ENCODE results near the gene EPHA1. TPM values are rescaled to one million over a fixed set of nuclear protein-coding genes. Genes with fewer than 3 reads are reported as not detected.

Gene EPHA1
- total RNA-seq, 1 donor from 2014 or later = 7.9 TPM

- no peak for DNase-seq (ENCODE audit: low read depth)
- H3K36me3 ChIP-seq (ENCODE audit: control insufficient read depth, insufficient read depth, low read length) = peaks cover 2% of the 10 kb centered on the region
- TF ChIP-seq, protein P1, sequence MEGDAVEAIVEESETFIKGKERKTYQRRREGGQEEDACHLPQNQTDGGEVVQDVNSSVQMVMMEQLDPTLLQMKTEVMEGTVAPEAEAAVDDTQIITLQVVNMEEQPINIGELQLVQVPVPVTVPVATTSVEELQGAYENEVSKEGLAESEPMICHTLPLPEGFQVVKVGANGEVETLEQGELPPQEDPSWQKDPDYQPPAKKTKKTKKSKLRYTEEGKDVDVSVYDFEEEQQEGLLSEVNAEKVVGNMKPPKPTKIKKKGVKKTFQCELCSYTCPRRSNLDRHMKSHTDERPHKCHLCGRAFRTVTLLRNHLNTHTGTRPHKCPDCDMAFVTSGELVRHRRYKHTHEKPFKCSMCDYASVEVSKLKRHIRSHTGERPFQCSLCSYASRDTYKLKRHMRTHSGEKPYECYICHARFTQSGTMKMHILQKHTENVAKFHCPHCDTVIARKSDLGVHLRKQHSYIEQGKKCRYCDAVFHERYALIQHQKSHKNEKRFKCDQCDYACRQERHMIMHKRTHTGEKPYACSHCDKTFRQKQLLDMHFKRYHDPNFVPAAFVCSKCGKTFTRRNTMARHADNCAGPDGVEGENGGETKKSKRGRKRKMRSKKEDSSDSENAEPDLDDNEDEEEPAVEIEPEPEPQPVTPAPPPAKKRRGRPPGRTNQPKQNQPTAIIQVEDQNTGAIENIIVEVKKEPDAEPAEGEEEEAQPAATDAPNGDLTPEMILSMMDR (IDR thresholded peaks at IDR 0.05; ENCODE audit: insufficient read depth, low read length, poor library complexity, severe bottlenecking) = no peak
- no peak overlapping the region for H3K4me3 ChIP-seq (ENCODE audit: low read depth, low read length)
- H3K27me3 ChIP-seq (ENCODE audit: control insufficient read depth, insufficient read depth, low read length) = no peaks in the 10 kb centered on the region
Measured at GRCh38 chr7:143385891-143386781, 22.5 kb downstream of the EPHA1 start.

DNA sequence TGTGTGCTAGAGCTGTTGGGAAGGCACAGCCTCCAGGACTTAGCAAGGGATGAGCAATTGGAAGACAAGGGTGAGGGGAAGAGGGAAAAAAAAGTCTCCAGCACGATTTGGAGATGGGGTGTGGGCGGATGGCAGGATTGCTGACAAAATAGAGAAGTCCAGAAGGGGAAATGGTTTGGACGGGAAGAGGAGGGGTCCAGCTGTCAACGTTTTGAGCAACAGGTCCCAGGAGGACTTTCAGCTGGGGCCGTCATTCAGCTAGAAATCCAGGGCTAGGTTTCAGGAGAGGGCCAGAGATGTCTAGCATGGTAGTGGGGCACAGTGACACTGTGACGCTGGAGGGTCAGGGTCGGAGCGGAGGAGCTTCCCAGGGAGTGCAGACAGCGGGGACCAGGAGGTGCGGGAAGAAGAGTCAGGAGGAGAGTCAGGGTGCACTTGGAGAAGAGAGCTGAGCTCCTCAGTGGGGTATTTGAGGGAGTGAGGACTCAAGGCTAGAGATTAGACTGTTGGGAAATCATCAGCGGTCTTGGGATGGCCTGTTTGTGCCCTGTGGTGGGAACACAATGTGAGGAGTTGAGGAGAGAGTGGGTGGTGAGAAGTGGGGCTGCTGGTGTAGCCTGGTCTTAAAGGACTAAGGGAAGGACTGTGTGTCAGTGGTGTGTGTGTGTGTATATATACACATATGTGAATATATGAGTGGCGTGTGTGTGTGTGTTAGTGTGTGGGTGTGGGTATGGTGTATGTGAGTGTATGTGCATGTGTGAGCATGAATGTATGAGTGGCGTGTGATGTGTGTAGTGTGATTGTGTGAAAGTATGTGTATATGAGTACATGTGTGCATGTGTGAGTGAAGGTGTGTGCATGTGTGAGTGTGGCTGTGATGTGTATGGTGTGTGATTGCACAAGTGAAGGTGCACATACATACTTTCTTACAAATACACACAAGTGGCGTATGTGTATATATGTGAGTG, 23.7 kb downstream of the EPHA1 start:
- Histone ChIP-seq H3K27me3 (ENCODE audit: control insufficient read depth, insufficient read depth, low read length) (no peaks in the 10 kb centered on the region), H3K4me3 (ENCODE audit: low read depth, low read length) (no peak overlapping the region), H3K36me3 (ENCODE audit: control insufficient read depth, insufficient read depth, low read length) (peaks cover 2% of the 10 kb centered on the region)
- TF ChIP-seq, protein P1 (IDR thresholded peaks at IDR 0.05; ENCODE audit: insufficient read depth, low read length, poor library complexity, severe bottlenecking) = no peak
- DNase-seq (ENCODE audit: low read depth) = no peak

GRCh38 chr7:143384148-143384547, 24.5 kb downstream of the EPHA1 start:
- DNase-seq (ENCODE audit: low read depth) = no peak
- Histone ChIP-seq H3K4me3 (ENCODE audit: low read depth, low read length) (no peak overlapping the region), H3K27me3 (ENCODE audit: control insufficient read depth, insufficient read depth, low read length) (no peaks in the 10 kb centered on the region), H3K36me3 (ENCODE audit: control insufficient read depth, insufficient read depth, low read length) (peaks cover 2% of the 10 kb centered on the region)
- TF ChIP-seq, protein P1 (IDR thresholded peaks at IDR 0.05; ENCODE audit: insufficient read depth, low read length, poor library complexity, severe bottlenecking) = no peak

DNA sequence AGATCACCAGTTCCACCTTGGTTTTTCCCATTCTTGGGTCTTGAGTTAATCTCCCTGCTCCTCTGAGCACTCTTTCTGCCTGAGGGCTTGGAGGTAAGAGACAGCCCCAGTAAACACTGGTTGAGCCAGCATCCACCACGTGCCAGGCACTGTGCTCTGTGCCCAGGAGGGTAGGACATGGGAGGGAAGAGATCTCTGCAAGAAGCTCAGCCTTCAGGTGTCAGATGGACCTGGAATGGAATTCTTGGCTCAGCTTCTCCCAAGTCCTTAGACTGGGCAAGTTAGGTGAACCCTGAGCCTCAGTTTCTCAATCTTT, 25.1 kb downstream of the EPHA1 start:
- Histone ChIP-seq H3K4me3 (ENCODE audit: low read depth, low read length) (no peak overlapping the region), H3K36me3 (ENCODE audit: control insufficient read depth, insufficient read depth, low read length) (peaks cover 2% of the 10 kb centered on the region), H3K27me3 (ENCODE audit: control insufficient read depth, insufficient read depth, low read length) (no peaks in the 10 kb centered on the region)
- DNase-seq (ENCODE audit: low read depth) = no peak
- TF ChIP-seq, protein P1 (IDR thresholded peaks at IDR 0.05; ENCODE audit: insufficient read depth, low read length, poor library complexity, severe bottlenecking) = no peak

DNA sequence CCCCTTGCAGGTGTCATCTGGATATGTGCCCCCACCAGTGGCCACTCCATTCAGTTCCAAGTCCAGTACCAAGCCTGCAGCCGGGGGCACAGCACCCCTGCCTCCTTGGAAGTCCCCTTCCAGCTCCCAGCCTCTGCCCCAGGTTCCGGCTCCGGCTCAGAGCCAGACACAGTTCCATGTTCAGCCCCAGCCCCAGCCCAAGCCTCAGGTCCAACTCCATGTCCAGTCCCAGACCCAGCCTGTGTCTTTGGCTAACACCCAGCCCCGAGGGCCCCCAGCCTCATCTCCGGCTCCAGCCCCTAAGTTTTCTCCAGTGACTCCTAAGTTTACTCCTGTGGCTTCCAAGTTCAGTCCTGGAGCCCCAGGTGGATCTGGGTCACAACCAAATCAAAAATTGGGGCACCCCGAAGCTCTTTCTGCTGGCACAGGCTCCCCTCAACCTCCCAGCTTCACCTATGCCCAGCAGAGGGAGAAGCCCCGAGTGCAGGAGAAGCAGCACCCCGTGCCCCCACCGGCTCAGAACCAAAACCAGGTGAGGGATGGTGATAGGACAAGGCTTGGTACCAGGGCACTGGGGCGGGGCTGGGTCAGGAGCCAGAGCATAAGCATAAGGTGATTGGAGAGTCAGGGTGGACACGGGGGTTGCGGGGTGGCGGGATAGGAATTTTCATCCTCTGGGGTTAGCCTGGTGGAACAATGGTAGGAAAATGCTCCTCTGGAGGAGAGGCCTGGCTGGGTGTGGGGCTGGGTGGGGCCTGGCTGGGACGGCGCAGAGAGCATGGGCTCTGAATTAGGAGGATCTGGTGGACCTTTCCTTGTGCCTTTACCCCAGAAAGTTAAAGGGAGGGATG, 25.6 kb downstream of the EPHA1 start:
- TF ChIP-seq, protein P1 (IDR thresholded peaks at IDR 0.05; ENCODE audit: insufficient read depth, low read length, poor library complexity, severe bottlenecking) = no peak
- DNase-seq (ENCODE audit: low read depth) = no peak
- Histone ChIP-seq H3K4me3 (ENCODE audit: low read depth, low read length) (peak overlapping the region; percentile 92), H3K27me3 (ENCODE audit: control insufficient read depth, insufficient read depth, low read length) (no peaks in the 10 kb centered on the region), H3K36me3 (ENCODE audit: control insufficient read depth, insufficient read depth, low read length) (peaks cover 2% of the 10 kb centered on the region)
